GM10266 (cell line): ENCODE data around the gene CCR9.

Source experiments
- DNase-seq: peaks from one replicate; pipeline ENCODE4 v3.0.0; 2012; ENCODE audit errors: extremely low spot score
- TF ChIP-seq, protein P1 (sequence below): IDR thresholded peaks from 2 replicates; pipeline ENCODE4 v1.5.1; 2012; ENCODE audit warnings: mild to moderate bottlenecking, low read depth; ENCODE audit not compliant: control insufficient read depth, insufficient read depth; ENCODE audit errors: missing control alignments

Gene CCR9

GRCh38 chr3:45949432-45949831 is 63.1 kb downstream of the CCR9 start:
- DNase-seq = no peak
- TF ChIP-seq, protein P1, sequence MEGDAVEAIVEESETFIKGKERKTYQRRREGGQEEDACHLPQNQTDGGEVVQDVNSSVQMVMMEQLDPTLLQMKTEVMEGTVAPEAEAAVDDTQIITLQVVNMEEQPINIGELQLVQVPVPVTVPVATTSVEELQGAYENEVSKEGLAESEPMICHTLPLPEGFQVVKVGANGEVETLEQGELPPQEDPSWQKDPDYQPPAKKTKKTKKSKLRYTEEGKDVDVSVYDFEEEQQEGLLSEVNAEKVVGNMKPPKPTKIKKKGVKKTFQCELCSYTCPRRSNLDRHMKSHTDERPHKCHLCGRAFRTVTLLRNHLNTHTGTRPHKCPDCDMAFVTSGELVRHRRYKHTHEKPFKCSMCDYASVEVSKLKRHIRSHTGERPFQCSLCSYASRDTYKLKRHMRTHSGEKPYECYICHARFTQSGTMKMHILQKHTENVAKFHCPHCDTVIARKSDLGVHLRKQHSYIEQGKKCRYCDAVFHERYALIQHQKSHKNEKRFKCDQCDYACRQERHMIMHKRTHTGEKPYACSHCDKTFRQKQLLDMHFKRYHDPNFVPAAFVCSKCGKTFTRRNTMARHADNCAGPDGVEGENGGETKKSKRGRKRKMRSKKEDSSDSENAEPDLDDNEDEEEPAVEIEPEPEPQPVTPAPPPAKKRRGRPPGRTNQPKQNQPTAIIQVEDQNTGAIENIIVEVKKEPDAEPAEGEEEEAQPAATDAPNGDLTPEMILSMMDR = no peak

GRCh38 chr3:45950131-45950530 is 63.8 kb downstream of the CCR9 start:
- no peak for DNase-seq
- TF ChIP-seq, protein P1 = no peak

- no peak for DNase-seq
- TF ChIP-seq, protein P1 = no peak
These were observed 64.6 kb downstream of the CCR9 start for GRCh38 chr3:45950686-45951600.

DNA sequence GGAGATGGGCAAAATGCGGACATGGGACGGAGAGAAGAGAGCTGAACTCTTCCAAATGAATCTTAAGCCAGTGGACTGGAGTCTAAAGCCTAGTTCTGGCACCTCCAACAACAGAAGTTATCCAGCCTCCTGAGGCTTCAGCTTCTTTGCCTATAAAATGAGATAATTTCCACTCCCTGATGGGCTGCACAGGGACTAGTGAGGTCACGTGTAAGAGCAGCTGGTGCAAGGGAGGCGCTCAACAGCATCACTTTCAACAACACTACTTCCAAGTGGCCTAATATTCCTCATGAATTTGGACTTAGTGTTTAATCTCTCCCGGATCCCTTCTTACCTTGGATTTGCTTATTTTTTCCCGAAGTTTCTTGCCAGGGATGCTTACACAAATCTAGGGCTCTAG is 65.6 kb downstream of the CCR9 start:
- TF ChIP-seq, protein P1 = no peak
- DNase-seq = no peak

GRCh38 chr3:45952456-45952855 is 66.1 kb downstream of the CCR9 start:
- TF ChIP-seq, protein P1 = no peak
- DNase-seq = no peak
